Hematopoietic multipotent progenitor cell treated with erythropoietin and hydrocortisone succinate and interleukin-3 and kit ligand, for 8 days (in vitro differentiated cells): ENCODE results near the gene OR4D9.

Experiments
- DNase-seq: peaks from one replicate; pipeline ENCODE4 v3.0.0-alpha.2; 2015

OR4D9 gene

GRCh38 chr11:59550842-59551658 is 39.7 kb downstream of the OR4D9 start:
- DNase-seq = peak; percentile 97

GRCh38 chr11:59551659-59552521 is 40.6 kb downstream of the OR4D9 start:
- peak; percentile 87 for DNase-seq

GRCh38 chr11:59552844-59553243 is 41.5 kb downstream of the OR4D9 start:
- DNase-seq = no peak

- DNase-seq = no peak
Observed at GRCh38 chr11:59553323-59553722, 42.0 kb downstream of the OR4D9 start.

- DNase-seq = no peak
Observed at GRCh38 chr11:59555601-59556114, 44.3 kb downstream of the OR4D9 start.

- peak; percentile 94 for DNase-seq
Observed at GRCh38 chr11:59556115-59556916, 45.0 kb downstream of the OR4D9 start.

- DNase-seq = peak; percentile 68
Observed at GRCh38 chr11:59556917-59557348, 45.6 kb downstream of the OR4D9 start.

GRCh38 chr11:59558270-59558643 is 46.9 kb downstream of the OR4D9 start:
- no peak for DNase-seq

GRCh38 chr11:59559886-59560285 is 48.5 kb downstream of the OR4D9 start:
- no peak for DNase-seq

- DNase-seq = peak; percentile 90
Observed at GRCh38 chr11:59560290-59560701, 49.0 kb downstream of the OR4D9 start.

GRCh38 chr11:59560702-59561473 is 49.5 kb downstream of the OR4D9 start:
- DNase-seq = peak; percentile 87

GRCh38 chr11:59562292-59562691 is 51.0 kb downstream of the OR4D9 start:
- DNase-seq = no peak
